GM21786 (cell line): Measurements from ENCODE around the gene AIRE.
"Not testable (repeated sequence)": the region's sequence is repeated elsewhere in the genome, so short reads cannot be mapped to it uniquely, and the experiment has no call there.

ENCODE experiments used
- ATAC-seq: cut with Tn5 transposase; IDR thresholded peaks from one replicate; pipeline ENCODE4 v1.9.1; 2021; ENCODE audit not compliant: unreplicated experiment

Gene AIRE

GRCh38 chr21:44334329-44335030 lies 48.8 kb downstream of the AIRE start:
- ATAC-seq = no peak

DNA sequence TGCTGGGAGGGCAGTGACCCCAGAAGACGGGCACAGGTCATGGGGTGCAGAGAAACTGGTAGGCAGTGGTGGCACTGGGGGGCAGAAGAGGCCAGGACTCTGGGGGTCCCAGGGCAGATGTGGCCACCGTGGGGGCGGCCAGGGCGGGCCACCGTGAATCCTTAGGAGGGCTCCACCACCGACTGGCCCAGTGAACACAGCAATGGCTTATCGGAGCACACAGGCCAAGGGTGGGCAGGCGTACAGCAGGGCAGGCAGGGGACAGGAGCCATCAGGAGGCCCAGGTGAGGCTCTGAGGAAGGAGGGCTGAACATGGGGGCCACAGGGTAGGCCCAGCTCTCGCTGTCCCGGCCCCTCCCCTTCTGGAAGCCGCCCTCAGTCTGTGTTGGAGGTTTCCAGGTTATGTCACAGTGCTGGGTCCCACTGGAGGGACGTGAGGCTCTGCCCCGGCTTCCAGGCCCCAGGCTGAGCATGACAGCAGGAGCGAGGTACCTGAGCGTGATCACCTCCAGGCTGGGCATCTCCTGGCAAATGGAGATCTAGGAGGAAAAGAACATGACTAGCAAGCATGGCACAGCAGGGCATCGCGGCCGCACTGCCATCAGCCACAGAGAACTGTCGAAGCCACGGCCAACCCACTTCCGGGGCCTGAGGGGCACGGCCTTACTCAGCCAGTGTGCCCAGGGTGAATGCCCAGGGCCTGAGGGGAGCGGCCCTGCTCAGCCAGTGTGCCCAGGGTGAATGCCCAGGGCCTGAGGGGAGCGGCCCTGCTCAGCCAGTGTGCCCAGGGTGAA lies 49.8 kb downstream of the AIRE start:
- no peak for ATAC-seq

DNA sequence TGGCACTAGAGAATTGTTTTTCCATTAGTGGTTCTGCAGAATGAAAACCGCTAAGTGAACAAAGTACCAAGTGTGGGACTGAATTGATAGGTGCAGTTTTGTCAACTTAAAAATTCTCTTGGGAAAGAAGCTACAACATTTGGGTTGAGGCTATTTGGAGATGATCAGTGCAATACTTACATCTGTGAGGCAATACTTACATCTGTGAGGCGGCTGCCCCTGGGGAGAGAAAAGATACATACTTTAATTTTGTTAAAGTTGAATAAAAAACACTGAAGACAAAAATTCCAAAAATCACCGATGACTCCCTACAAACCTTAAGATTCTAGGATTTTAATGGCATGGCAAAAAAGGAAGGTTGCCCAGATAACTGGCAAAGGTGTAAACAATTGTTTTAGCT lies 51.8 kb downstream of the AIRE start:
- ATAC-seq = no peak

- ATAC-seq = no peak
These were observed 52.5 kb downstream of the AIRE start for GRCh38 chr21:44337941-44338895.

DNA sequence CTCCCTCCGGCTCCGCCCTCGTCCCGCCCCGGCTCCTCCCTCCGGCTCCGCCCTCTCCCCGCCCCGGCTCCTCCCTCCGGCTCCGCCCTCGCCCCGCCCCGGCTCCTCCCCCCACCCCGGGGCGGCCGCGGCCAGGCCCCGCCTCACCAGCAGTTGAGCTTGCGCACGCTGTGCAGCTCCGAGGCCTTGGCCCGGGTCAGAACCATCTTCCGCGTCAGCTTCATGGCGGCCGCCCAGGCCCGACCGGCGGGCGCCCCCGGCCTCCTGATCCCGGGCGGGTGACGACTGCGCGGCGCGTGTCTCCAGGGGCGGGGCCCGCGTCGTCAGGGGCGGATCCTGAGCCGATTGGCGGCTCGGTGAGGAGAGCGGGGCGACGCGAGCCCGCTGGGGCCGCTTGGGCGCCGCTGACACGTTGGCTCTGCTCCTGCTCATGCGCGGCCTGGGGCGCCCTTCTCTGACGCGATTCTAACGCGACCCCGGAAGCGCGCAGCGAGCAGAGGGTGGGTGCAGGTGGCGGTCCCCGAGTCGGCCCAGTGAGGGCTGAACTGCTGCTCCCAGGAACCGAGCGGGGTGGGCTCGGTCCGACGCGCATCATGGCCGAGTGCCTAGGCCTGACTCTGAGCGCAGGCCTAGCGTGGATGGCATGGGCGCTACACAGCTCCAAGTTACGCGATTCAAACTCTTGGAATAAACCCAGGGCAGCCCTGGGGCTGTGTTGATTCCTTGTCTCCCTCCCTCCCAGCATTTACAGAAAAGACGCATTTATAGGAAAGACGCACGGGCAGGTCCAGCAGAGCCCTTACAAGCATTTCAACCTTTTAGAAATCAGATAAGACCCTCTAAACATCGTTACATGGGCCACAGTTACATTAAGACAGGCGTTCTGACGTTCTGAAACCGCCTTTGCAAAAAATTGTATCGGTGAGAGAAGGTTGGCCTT lies 53.6 kb downstream of the AIRE start, which contains the start of gene CFAP410:
Gene CFAP410, minus strand, starts transcription at position 420 of the 940 bp plus-strand sequence. Its CDS starts 196 bp downstream, at position 224.
- ATAC-seq = peak; percentile 90

DNA sequence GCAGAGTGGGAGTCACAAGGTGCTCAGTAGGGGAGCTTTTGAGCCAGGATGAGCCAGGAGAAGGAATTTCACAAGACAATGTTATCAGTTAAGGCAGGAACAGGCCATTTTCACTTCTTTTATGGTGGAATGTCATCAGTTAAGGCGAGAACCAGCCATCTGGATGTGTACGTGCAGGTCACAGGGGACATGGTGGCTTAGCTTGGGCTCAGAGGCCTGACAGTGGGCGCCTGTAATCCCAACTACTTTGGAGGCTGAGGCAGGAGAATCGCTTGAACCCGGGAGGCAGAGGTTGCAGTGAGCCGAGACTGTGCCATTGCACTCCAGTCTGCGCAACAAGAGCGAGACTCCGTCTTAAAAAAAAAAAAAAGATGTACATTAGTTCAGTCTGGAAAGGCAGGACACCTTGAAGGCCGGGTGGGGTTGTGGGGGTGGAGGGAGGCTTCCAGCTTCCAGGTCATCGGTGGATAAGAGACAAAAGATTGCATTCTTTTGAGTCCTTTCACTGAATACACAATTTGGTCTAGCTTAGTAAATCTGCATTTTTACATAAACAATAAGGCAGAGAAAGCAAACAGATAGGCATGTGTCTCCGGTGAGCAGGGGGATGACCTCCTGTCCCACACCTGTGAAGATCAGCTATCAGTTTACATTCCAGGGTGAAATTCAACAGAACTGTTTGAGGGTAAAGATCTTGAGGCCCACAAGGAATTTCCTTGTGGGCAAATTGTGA lies 56.2 kb downstream of the AIRE start:
- not testable (repeated sequence) for ATAC-seq

DNA sequence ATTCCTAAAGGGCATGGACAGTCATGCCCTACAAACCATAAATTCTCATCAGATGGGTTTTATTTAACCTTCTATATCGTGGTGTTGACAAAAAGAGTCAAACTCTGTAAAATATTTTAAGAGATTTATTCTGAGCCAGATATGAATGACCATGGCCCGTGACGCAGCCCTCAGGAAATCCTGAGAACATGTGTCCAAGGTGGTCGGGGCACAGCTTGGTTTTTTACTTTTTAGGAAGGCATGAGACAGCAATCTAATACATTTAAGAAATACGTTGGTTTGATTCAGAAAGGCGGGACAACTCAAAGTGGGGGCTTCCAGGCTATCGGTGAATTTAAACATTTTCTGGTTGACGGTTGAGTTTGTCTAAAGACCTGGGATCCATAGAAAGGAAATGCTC lies 57.3 kb downstream of the AIRE start:
- ATAC-seq = not testable (repeated sequence)

GRCh38 chr21:44344541-44345183 lies 59.0 kb downstream of the AIRE start:
- ATAC-seq = no peak

DNA sequence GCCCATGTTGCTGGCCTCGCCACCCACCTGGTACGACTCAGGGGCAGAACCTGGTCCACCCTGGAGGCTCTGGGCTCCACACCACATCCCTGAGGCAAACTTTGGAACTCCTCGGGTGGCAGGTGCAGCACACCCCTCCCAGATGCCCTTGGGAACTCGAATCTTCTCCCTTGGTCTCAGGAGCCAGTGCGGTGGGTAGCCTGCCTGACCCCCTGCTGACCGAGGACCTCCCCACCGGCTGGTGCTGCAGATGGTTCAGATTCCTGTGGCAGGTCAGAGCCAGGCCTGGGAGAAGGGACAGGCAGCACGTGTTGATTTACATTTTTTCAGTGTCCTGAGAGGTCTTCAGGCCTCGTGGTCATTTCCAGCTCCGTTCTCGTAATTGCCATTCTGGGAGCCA lies 59.8 kb downstream of the AIRE start:
- ATAC-seq = no peak

GRCh38 chr21:44347911-44348451 lies 62.3 kb downstream of the AIRE start:
- ATAC-seq = no peak
